Activated CD8-positive, alpha-beta memory T cell treated with anti-CD3 and anti-CD28 coated beads, Interleukin-2, amount 50 U/mL, for 1 hour (primary cell): ENCODE data around the gene TBC1D4.
"Not testable (repeated sequence)": the region's sequence is repeated elsewhere in the genome, so short reads cannot be mapped to it uniquely, and the experiment has no call there.

Experiments
- DNase-seq: peaks from one replicate; pipeline ENCODE4 v3.0.0-alpha.2; 2020; ENCODE audit errors: extremely low read depth

The TBC1D4 gene

DNA sequence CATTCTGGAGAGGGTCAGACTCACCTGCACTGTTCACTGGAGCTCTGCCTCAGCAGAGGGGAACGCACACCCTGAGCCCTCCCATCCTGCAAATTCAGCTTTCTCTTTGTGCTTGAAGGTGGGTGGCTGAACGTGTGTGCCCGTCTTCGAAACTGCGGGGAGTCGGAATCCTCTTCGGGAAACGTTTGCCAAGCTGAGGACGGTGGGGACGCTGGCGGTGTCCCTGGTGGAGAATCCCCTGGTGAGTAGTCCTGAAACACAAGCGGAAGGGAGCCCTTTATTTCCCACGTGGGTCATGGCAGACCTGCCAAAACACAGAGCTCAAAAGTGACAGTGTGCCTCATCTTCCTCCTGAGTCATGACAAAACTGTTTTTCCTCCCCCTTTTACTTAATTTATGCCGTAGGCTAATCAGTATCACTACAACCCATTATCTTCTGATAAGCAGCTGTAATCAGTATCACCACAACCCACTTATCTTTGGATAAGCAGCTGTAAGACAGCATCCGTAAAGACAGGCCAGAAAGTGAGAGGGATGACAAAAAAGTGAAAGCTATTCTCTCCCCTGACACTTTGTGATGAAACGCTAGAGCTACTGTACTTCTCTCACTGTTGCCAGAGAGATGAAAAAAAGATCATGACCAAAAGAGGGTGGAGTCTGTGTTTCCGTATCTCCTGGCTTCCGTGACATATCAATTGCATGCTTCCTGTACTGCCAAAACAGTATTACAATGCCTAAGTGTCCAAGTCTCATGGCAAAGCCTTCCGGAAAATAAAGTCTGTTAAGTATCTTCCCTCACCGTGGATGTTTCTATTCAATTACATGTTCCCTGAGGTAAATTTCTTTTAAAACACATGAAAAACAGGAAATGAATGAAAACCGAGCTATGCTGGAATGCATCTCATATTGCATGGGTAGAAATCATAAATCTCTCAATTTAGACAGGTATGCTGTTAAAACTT lies 155.5 kb downstream of the TBC1D4 start:
- no peak for DNase-seq

DNA sequence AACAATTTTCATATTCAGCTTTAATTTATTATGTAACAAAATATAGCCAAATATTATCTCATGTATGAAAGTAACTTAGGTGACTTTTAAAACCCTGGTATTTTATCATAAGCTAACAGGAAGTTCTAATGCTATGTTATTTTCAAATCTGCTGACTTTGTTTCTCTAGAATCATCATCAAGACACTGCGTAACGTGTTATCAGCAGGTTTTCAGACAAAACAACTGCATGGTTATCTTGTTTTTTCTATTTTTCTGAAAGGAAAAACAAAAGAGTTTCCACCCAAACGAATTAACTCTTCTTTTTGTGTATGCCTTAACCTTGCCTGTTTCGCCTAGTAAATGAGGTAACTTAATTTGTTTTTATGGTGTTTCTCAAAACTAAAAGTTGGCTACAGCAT lies 156.3 kb downstream of the TBC1D4 start:
- no peak for DNase-seq

- DNase-seq = no peak
Measured at GRCh38 chr13:75324413-75324940, 157.5 kb downstream of the TBC1D4 start.

DNA sequence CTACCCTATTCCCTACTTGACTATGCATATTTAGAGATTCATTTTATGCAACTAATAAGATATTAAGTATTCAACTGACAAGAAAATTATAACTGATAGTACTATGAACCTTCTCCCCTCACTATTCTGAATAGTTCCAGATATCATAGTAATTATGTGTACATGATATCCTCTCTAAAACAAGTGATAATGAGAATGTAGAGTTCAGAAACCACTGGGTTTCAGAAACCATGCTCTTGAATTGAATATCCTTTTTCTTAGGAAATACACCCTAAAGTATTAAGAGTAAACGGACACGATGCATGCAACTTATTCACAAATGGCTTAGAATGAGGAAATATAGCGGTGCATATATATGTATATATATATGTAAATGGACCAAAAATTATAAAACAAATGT lies 160.9 kb downstream of the TBC1D4 start:
- no peak for DNase-seq

GRCh38 chr13:75319254-75319653 lies 162.7 kb downstream of the TBC1D4 start:
- no peak for DNase-seq

DNA sequence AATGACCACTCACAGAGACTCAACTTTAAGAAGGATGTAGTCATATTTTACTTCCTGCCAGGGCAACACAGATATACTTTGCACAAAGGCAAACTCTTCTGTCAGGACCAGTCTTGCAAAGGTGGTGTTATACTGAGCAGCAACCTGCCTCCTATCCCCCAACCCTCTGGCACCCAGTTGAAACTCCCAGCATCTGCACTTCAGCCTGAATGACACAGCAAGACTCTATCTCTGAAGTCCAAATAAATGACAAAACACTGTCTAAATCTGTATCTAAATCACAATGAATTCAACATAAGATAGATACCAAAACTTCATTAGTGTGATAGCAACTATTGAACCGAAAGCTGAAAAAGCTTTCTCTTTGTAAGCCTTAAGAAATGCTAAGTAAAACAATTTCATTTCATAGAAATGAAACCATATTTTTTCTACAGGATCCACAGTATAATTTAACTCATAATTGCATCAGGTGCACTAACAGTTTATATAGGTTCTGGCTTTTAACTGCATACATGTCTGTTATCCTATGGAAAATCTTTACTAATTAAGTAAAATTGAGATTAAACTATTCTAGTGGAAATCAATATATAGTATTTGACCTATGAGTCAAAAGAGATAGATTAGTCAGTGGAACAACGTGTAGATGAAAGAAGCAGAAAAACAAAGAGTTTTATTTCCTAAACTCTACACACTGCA lies 163.7 kb downstream of the TBC1D4 start:
- no peak for DNase-seq

GRCh38 chr13:75316427-75316826 lies 165.5 kb downstream of the TBC1D4 start:
- no peak for DNase-seq

- DNase-seq = no peak
Measured at GRCh38 chr13:75312884-75313520, 169.0 kb downstream of the TBC1D4 start.

DNA sequence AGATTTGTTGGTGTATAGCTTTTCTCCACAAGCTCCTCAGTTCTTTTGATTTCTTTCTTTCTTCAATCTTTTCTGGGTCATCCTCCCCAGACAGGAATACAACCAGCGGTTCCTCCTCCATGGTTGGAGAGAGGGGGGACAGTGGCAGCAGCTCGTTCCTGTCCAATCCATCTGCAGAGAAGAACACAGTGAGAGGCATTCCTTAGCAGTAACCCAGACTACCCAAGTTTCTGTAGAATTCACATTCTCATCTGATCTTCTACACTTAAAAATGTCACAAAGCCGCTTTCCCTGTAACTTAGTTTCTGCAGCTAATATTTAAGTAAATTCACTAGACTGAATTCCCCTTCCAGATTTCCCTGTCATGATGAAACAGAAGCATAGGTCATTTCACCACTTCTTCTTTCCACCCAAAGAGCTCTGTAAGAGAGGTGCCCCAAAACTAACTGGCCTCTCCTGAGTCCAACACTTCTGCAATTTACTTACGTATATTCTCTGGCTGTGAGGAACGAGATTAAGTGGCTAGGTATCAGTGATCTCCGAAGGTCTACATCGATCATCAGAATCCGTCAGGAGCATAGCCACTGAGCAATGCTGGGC lies 171.9 kb downstream of the TBC1D4 start:
- DNase-seq = no peak

GRCh38 chr13:75308222-75308621 lies 173.7 kb downstream of the TBC1D4 start:
- DNase-seq = no peak

- no peak for DNase-seq
Measured at GRCh38 chr13:75307370-75307949, 174.5 kb downstream of the TBC1D4 start.

GRCh38 chr13:75306967-75307366 lies 175.0 kb downstream of the TBC1D4 start:
- DNase-seq = not testable (repeated sequence)

DNA sequence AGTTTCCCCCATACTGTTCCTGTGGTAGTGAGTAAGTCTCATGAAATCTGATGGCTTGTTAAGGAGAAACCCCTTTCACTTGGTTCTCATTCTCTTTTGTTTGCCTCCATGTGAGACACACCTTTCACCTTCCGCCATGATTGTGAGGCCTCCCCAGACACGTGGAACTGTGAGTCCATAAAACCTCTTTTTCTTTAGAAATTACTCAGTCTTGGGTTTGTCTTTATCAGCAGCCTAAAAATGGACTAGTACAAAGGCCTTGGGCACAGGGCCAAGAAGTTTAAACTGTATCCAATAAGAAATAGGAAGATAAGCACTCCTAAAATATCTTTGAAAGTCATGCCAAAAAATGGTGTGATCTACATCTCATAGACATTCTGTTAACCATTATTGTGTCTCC lies 176.9 kb downstream of the TBC1D4 start:
- DNase-seq = no peak

- DNase-seq = no peak
Measured at GRCh38 chr13:75303263-75303662, 178.7 kb downstream of the TBC1D4 start.

DNA sequence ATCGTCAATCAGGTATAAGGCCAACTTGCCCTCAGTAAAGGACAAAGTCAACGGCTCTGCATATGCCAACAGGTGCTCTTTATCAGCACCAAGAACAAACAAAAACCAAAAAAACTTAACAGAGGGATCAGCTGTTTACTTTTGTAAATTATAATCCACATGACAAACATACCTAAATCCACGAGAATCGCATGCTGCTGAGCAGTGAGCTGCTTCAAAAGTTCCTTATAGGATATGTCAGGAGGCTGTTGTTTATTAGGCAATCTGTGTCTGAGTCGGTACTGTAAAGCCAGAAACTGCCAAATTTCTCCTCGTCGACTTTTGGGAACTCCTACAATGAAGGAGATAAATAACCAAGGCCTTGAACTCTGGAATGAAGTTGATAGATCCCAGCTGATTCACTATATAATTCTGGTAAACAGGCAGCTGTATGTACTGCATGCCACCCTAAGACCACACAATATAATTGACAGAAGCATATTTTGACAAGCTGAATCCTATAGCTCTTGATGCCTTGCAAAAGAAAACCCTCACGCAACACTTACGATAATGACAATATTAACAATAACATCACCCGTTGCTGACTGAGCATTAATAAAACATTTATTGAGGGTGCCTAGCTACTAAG lies 179.8 kb downstream of the TBC1D4 start:
- DNase-seq = no peak

- no peak for DNase-seq
Measured at GRCh38 chr13:75299913-75300862, 181.8 kb downstream of the TBC1D4 start.

DNA sequence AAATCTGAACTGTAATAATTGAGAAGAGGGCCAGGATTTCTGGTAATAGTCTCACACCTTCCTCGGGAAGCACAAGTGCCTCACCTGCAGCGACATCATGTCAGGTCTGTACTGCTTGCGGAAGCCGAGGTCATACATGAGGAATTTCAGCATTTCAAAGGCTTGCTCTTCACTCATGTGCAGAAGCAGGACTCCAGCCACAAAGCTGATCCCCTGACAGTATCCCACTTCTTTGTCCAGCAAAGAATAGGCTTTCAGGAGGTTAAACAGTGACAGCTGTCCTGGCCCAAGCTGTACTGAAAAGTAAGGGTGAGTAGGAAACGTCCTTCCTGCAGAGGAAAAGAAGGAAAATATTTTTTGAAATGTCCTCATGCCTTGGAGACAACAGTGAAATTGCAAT lies 182.7 kb downstream of the TBC1D4 start:
- no peak for DNase-seq

DNA sequence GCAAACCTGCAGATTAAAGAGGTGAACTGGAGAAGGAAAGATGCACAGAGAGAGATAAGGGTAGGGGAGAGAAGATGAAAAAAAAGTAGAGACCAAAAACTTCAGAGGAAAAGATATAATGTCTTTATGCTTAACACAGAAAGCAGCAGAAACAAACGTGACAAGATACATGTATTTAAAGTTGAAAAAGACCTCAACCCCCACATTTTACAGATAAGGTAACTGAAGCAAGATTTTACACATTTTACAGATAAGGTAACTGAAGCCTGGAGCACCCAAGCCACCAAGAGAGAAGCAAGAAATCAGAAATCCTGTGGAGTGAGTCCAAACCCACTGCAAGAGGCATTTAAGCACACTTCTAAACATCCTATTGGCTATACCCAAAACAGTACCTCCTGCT lies 185.3 kb downstream of the TBC1D4 start:
- DNase-seq = no peak

- no peak for DNase-seq
Measured at GRCh38 chr13:75295201-75295600, 186.8 kb downstream of the TBC1D4 start.

DNA sequence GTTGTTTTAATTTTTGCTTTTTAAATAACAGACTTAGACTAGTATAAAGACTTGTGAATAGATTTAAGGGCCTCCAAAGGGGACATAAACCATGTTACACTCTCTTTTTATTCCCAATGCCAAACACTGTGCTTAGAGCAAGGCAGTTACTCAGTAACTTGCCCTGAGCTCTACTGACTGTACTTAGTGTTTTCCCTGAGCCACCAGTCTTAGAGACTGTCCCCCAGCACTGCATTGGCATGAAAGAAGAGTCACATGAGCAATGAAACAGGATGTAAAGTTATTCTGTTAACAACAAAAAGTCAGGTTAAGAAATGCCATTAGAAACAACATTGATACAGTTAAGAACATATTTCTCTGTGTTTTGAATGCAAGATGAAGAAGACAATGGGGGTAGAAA lies 187.9 kb downstream of the TBC1D4 start:
- no peak for DNase-seq
